Activated CD4-positive, CD25-positive, alpha-beta regulatory T cell treated with anti-CD3 and anti-CD28 coated beads, Interleukin-2, amount 50 U/mL, for 24 hours (primary cell): ENCODE results near the gene KCNG3.
"Not testable (repeated sequence)": the region's sequence is repeated elsewhere in the genome, so short reads cannot be mapped to it uniquely, and the experiment has no call there.

Experiments used
- ATAC-seq, 2 donors: fragments of 150-1000 bp; cut with Tn5 transposase; one replicate each; pipeline ENCODE4 v1.10.0; 2021; ENCODE audit warnings: mild to moderate bottlenecking in 1 of 2, moderate library complexity in 1 of 2

KCNG3 gene

DNA sequence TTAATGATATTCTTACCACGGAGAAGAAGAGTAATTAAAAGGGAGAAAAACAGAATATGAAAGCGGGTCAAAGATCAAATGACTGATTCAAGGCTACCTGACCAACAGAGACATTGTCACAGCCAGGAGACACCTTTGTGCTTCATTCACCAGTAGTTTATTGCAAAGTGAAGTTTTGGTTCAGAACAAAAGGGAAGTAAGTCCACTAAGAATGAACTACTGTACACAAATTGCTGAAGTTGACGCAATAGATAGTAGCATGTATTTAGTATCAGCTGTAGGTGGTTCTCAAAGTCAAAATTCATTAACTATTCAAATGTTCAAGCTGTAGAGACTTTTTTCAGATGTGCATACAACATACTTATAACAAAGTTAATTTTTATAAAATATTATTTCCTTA, 68.1 kb downstream of the KCNG3 start:
- no peak for ATAC-seq

DNA sequence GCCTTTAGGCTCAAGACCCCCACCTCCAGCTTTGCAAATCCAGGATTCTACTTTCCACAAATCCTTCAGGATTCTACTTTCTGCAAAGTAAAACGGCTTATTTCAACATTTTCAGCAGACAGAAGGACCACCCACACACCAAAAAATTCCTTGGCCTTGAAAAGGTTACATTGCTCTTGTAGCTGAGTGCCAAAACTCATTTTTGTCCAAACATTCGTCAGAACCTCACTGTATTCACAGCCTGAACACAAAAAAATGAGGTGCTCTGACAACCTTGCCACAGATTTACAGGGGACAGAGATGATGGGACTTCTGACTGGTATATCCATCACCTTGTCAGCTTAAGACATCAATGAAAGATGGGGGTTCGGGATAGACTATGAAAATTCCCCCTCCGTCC, 69.7 kb downstream of the KCNG3 start:
- ATAC-seq = no peak

DNA sequence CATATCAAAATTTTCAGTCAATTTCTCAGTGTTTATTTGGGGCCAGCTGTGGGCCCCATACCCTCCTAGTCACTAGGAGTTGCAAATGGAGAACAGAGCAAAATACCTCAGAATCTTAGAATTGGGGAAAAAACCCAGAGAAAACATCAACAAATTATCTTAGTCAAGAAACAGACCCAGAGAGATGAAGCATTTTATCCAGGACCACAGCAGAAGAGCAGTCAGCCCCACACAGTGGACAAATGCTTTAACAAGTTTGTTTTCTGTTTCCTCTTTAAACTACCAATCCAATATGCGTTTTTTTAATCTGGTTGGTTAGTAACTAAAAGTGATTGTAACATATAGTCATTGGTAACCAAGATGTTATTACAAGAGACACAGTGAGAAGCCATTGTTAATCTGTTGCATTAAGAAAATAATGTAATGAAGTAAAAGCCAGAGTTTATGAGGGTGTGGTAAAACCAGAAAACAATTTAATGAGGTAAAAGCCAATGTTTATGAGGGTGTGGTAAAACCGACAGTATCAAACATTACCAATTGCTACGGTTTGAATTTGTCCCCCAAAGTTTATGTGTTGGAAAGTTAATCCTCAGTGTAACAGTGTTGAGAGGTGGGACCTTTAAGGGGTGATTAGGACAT, 72.1 kb downstream of the KCNG3 start:
- no peak for ATAC-seq

DNA sequence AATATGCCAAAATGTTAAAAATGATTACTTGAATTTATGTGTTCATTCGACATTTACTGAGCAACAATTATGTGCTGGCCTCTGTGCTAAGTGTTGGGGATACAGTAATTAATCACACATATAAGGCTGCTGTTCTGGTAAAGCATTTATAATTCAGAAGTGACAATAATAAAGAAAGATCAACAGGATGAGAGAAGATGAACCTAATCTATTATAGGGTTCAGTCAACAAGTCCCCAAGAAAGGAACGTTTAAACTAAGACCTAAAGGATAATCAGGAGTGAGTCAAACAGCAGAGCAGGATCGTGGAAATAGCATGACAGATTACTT, 72.7 kb downstream of the KCNG3 start:
- no peak for ATAC-seq

DNA sequence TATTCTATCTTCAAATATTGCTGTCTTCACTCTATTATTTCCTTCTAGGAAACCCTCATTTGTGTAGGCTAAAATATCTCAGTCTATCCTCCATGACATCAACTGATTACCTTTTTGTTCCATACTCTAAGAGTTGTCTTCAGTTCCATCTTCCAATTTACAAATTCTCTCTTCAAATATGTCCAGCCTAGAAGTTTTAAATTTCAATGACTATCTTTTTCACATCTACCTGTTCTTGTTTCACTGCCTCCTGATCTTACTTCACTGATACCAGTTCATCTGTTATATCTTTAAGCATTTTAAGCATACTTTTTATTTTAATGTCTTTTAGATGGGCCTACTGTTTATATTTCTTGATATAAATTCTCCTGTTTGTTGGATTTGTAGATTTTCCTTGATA, 79.1 kb downstream of the KCNG3 start:
- no peak for ATAC-seq

DNA sequence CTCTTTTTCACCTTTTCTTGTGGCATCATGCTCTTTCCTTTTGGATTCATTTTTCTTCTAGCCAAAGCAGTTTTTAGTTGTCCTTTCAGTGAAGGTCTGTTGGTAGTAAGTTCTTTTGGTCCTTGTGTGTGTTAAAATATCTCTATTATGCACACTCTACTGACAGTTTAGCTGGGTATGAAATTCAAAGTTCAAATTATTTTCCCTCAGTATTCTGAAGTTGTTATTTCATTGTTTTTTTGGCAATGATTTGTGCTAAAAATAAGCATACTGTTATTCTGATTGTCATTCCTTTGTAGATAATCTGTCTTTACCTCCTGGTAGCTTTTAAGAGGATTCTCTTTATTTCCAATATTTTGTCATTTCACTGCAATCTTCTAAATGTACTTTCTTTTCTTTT, 79.6 kb downstream of the KCNG3 start:
- ATAC-seq = no peak

DNA sequence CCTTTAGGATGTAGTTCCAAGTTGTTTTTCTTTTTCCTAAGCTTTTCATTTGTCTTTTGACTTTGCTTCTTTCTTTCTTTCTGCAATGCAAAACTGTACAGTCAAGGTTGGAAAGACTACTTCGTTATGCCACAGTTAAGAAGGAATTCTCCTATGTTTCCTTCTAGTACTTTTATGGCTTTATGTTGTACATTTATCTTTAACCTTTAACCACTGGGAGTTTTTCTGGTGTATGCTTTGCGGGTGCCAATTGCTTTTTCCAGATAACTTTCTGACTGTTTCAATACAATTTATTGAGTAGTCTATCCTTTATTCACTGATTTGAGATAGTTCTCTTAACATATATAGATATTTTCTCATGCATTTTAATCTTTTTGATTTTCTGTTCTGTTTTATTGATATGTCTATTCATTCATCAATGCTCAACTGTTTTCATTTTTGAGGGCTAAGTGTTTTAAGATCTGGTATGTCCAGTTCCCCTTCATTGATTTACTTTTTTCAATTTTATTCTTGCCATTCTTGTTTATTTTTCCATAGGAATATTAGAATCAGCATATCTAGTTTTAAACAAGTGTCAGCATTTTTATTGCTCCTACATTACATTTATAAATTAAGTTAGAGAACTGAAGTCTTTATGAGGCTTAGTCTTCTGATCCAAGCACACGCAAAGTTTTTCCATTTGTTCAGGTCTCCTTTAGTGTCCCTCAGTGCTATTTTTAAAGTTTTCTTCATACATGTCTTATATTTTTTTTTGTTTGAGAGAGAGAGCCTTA, 82.9 kb downstream of the KCNG3 start:
- ATAC-seq = no peak

DNA sequence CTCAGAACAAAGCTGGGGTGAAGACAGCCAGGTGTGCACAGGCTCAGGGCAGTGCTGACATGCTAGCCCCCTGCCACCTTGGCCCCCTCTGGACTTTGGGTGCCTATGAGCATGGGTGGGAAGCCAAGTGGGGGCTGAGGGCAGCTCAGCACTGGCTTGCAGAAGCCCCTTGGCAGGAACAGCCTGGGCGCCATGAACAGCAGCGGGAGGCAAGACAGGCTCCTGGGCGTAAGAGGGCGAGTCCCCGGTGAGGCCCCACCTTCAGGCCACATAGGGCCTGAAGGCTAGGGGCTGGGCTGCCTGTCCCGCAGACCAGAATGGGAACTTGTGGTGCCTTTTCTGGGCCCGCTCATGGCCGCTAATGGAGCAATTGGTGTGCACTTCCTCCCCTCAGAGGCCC, 85.8 kb downstream of the KCNG3 start:
- ATAC-seq = no peak

DNA sequence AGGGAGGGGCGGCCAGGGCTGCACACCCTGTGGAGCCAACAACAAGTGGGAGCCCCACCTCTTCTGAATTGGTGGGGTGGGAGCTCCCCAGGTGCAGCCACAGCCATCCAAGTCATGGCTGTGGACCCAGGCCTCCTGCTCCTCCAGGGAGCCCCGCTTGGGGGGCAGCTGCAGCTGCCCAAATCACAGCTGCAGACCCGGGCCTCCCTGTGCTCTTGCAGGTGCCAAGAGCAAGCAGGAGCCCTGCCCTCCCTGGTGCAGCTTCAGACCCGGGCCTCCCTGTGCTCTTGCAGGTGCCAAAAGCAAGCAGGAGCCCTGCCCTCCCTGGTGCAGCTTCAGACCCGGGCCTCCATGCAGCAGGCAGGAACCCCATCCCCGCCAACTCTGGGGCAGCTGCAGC, 86.3 kb downstream of the KCNG3 start:
- no peak for ATAC-seq

DNA sequence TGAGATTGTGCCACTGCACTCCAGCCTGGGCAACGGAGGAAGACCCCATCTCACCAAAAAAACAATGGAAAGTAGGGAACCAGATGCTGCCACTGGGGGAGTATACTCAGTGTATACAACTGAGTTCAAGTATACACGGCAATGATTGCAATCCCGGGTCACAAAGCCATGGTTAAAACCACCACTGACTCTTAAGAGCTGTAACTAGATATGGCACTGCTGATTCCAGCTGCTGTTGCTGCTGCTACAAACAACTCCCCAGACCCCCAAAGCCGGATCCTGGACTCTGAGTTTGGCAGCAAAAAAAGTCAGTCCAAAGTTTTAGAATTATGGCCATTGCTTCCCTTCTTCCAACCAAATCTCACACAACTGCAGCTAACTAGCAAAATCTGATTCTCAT, 89.1 kb downstream of the KCNG3 start:
- no peak for ATAC-seq

DNA sequence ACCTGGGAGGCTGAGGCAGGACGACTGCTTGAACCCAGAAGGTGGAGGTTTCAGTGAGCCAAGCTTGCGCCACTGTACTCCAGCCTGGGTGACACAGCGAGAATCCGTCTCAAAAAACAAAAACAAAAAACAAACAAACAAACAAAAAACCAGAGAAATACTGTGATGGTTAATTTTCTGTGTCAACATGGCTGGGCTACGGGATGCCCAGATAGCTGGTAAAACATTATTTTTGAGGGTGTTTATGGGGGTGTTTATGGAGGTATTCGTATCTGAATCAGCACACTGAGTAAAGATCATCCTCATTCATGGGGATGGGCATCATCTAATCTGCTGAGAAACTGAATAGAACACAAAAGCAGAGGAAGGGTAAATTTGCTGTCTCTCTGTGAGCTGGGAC, 92.0 kb downstream of the KCNG3 start:
- ATAC-seq = no peak

DNA sequence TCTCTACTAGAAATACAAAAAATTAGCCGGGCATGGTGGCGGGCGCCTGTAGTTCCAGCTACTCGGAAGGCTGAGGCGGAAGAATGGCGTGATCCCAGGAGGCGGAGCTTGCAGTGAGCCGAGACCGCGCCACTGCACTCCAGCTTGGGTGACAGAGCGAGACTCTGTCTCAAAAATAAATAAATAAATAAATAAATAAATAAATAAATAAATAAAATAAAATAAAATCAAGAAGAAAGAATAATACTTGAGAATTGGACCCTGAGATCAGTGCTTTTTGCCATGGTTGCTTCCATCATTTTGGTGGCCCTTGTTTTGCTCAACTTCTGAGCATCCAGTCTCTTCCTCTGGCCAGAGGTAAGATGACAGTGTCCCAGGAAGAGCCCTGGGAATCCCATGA, 95.7 kb downstream of the KCNG3 start:
- not testable (repeated sequence) for ATAC-seq

DNA sequence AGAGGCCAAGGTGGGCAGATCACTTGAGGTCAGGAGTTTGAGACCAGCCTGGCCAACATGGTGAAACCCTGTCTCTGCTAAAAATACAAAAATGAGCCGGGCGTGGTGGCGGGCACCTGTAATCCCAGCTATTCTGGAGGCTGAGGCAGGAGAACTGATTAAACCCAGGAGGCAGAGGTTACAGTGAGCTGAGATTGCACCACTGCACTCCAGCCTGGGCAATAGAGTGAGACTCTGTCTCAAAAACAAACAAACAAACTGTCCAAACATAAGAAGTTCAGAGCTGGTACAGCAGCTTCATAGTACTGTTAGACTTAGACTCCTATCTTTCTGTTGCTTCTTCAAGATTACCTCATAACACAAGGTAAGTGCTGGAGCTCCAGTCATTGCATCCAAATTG, 100.5 kb downstream of the KCNG3 start:
- not testable (repeated sequence) for ATAC-seq

DNA sequence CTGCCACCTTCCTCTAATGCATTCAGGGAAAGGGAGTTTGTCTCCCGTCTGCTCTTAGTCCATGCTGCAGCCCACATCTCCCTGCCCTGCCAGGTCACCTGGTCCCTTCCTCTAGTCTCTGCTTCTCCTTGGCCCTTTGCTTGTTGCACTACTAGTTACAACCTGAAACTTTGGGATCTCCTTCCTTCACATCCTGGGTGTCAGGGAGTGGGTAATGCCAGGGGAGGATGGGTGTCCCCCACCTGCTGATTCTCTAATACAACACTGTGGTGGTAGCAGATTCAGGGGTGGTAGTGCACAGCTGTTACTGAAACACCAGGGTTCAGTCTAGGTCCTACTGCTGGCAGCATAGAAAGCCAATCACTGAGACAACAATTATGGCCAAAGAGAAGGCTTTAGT, 101.6 kb downstream of the KCNG3 start:
- ATAC-seq = no peak
